ENCODE measurements around the gene CPXM2.

CPXM2 gene

GRCh38 chr10:123862421-123863182 lies 29.0 kb downstream of the CPXM2 start:
- Mint-ChIP-seq H3K27ac (ENCODE audit: low read depth) (no peak overlapping the region), H3K9me3 (no peaks in the 10 kb centered on the region), H3K4me3 (no peak overlapping the region), H3K4me1 (no peaks in the 10 kb centered on the region), H3K27me3 (peaks cover 60% of the 10 kb centered on the region), H3K36me3 (ENCODE audit: insufficient read depth) (no peaks in the 10 kb centered on the region)
- DNase-seq (ENCODE audit: low spot score in 2 of 2) (no peak), ATAC-seq (replicated peaks; ENCODE audit: extremely low read depth, poor library complexity, severe bottlenecking) (no peak)

GRCh38 chr10:123860856-123861255 lies 30.8 kb downstream of the CPXM2 start:
- no peak overlapping the region for H3K27ac Mint-ChIP-seq (ENCODE audit: low read depth)
- H3K4me3 Mint-ChIP-seq: no peak overlapping the region
- peaks cover 47% of the 10 kb centered on the region for H3K27me3 Mint-ChIP-seq
- H3K9me3 Mint-ChIP-seq: no peaks in the 10 kb centered on the region
- H3K4me1 Mint-ChIP-seq: no peaks in the 10 kb centered on the region
- ATAC-seq (replicated peaks; ENCODE audit: extremely low read depth, poor library complexity, severe bottlenecking) (no peak), DNase-seq (ENCODE audit: low spot score in 2 of 2) (no peak)
- H3K36me3 Mint-ChIP-seq (ENCODE audit: insufficient read depth): no peaks in the 10 kb centered on the region

DNA sequence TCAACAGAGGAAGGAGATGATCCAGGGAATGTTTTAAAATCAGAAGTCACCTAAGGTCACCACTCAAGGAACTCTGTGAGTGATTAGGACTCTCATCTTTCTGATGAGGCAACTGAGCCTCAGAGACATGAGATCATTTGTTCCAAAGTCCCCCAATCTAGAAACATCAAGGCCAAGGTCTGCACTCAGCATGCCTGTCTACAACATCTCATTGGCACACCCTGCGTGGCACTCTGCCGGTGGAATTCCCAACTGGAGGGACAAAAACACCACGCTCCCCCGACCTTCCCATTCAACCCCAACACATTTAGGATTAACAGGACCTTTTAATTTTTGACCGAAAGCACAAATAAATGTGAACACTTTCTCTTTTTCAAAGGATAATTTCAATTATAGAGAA lies 31.4 kb downstream of the CPXM2 start:
- no peak for DNase-seq (ENCODE audit: low spot score in 2 of 2)
- ATAC-seq (replicated peaks; ENCODE audit: extremely low read depth, poor library complexity, severe bottlenecking): no peak
- H3K27ac Mint-ChIP-seq (ENCODE audit: low read depth): no peak overlapping the region
- H3K4me3 Mint-ChIP-seq: no peak overlapping the region
- peaks cover 47% of the 10 kb centered on the region for H3K27me3 Mint-ChIP-seq
- no peaks in the 10 kb centered on the region for H3K36me3 Mint-ChIP-seq (ENCODE audit: insufficient read depth)
- no peaks in the 10 kb centered on the region for H3K9me3 Mint-ChIP-seq
- no peaks in the 10 kb centered on the region for H3K4me1 Mint-ChIP-seq

DNA sequence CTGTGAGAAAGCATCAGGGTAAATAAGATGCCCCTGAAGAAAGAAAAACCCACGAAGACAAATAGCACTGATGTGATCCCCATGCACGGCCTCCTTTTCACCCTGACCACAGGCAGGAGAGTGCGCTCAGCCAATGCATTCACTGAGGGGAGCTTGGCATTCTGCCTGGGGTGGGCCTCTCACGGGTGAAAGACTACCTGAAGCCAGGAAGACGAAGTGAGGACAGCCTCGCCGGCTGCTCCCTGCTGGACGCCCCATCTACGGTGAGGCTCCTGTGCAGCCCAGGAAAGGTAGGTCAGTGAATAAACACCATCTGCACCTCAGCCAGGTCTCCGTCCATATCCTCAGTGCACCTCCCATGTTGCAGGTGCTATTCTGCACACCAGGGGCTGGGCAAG lies 32.0 kb downstream of the CPXM2 start:
- DNase-seq (ENCODE audit: low spot score in 2 of 2) (no peak), ATAC-seq (replicated peaks; ENCODE audit: extremely low read depth, poor library complexity, severe bottlenecking) (no peak)
- Mint-ChIP-seq H3K27ac (ENCODE audit: low read depth) (no peak overlapping the region), H3K4me1 (no peaks in the 10 kb centered on the region), H3K36me3 (ENCODE audit: insufficient read depth) (no peaks in the 10 kb centered on the region), H3K4me3 (no peak overlapping the region), H3K9me3 (no peaks in the 10 kb centered on the region), H3K27me3 (peaks cover 50% of the 10 kb centered on the region)

DNA sequence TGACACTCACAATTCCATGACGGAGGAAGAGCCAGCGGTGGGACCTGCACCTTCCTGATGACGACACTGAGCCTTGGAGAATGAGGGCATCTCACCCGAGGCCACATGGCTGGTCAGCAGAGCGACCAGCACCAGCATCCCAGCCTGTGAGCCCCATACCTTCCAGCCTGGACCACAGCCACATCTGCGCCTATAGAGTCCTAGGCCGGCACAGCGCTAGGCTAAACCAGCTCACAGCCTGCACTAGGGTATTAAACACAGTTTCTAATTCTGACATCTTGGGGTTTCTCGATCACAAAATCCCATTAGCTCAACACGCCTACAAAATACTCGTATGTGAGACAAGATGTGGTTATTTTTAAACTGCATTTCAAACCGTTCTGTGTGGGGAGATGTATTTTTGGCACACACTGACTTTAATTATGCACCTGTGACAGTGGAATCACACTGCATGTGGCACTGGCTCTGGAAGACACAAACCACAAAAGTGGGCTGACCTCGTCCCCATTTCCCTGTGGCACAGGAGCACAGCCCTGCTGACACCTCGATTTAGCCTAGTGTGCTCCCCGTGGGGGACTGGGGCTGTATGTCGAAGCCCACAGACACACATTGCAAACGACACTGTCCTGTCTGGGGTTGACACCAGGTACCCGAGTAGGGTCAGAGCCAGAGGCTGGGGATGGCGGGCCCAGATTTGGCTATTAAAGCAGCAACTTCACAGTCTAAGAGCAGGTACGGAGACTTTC lies 32.5 kb downstream of the CPXM2 start:
- H3K9me3 Mint-ChIP-seq: no peaks in the 10 kb centered on the region
- no peak overlapping the region for H3K27ac Mint-ChIP-seq (ENCODE audit: low read depth)
- DNase-seq (ENCODE audit: low spot score in 2 of 2) (no peak), ATAC-seq (replicated peaks; ENCODE audit: extremely low read depth, poor library complexity, severe bottlenecking) (no peak)
- H3K36me3 Mint-ChIP-seq (ENCODE audit: insufficient read depth): no peaks in the 10 kb centered on the region
- no peak overlapping the region for H3K4me3 Mint-ChIP-seq
- H3K4me1 Mint-ChIP-seq: no peaks in the 10 kb centered on the region
- H3K27me3 Mint-ChIP-seq: peaks cover 50% of the 10 kb centered on the region

DNA sequence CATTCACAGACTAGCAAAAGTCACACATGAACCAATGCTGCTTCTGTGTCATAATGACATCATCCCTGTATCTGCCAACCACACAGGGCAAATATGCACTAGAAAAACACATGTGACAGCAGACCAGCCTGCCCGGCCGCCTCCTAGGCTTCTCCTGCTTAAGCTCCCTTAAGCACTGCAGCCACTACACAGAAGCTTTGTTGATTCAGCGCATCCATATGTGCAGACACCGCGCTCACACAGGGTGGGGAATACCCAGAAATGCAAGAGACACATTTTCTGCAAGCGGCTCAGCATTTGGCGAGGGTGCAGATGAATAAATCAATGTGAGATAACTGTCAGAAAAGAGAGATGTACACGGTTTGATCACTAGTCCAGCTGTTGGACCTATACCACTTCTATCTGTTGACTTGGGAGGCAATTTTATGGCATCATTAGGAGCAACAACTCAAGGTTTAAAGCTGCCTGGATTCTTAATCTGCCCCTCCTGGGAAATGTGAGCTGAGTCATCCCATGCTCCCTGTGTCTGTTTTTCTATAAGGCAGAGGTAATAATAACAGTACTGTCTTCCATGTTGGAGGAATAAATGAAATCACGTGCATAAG lies 33.4 kb downstream of the CPXM2 start:
- no peak overlapping the region for H3K4me3 Mint-ChIP-seq
- H3K4me1 Mint-ChIP-seq: no peaks in the 10 kb centered on the region
- H3K9me3 Mint-ChIP-seq: no peaks in the 10 kb centered on the region
- DNase-seq (ENCODE audit: low spot score in 2 of 2): no peak
- no peak for ATAC-seq (replicated peaks; ENCODE audit: extremely low read depth, poor library complexity, severe bottlenecking)
- H3K36me3 Mint-ChIP-seq (ENCODE audit: insufficient read depth): no peaks in the 10 kb centered on the region
- peaks cover 50% of the 10 kb centered on the region for H3K27me3 Mint-ChIP-seq
- H3K27ac Mint-ChIP-seq (ENCODE audit: low read depth): no peak overlapping the region

- H3K27ac Mint-ChIP-seq (ENCODE audit: low read depth): no peak overlapping the region
- no peaks in the 10 kb centered on the region for H3K4me1 Mint-ChIP-seq
- no peak for ATAC-seq (replicated peaks; ENCODE audit: extremely low read depth, poor library complexity, severe bottlenecking)
- no peak overlapping the region for H3K4me3 Mint-ChIP-seq
- peaks cover 50% of the 10 kb centered on the region for H3K27me3 Mint-ChIP-seq
- no peak for DNase-seq (ENCODE audit: low spot score in 2 of 2)
- no peaks in the 10 kb centered on the region for H3K36me3 Mint-ChIP-seq (ENCODE audit: insufficient read depth)
- no peaks in the 10 kb centered on the region for H3K9me3 Mint-ChIP-seq
These were observed 34.0 kb downstream of the CPXM2 start for GRCh38 chr10:123857616-123858015.

DNA sequence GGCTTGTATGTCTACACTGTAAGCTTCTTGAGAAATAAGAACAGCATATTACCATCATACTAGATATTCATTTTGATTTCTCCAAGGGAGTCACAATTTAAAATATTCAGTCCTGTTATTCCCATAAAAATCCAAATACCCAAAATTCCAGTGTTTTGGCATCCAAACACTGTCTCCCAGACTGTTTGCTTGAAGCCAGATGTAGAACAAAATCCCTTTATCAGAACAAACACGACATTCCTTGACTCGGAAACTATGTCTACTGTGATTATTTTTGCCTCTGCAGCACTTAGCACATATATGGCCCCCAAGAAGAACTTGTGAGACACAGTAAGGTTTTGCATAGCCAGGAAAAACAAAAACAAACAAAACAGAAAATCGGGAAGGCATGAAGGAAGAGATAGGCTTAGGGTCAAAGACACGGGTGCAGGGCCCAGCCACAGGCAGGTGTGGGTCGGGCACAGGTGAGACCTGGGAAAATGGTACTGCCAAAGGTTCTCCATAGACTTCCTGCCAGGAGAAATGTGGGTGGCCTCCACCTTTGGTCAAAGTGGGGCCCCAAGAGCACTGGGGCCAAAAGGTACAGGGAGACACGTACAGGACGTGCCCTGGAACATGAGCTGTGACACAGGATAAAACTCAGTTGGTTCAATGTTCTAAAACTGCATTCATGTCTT lies 36.5 kb downstream of the CPXM2 start:
- DNase-seq (ENCODE audit: low spot score in 2 of 2) (no peak), ATAC-seq (replicated peaks; ENCODE audit: extremely low read depth, poor library complexity, severe bottlenecking) (no peak)
- peaks cover 42% of the 10 kb centered on the region for H3K27me3 Mint-ChIP-seq
- no peaks in the 10 kb centered on the region for H3K4me1 Mint-ChIP-seq
- no peak overlapping the region for H3K27ac Mint-ChIP-seq (ENCODE audit: low read depth)
- peaks cover 7% of the 10 kb centered on the region for H3K9me3 Mint-ChIP-seq
- H3K36me3 Mint-ChIP-seq (ENCODE audit: insufficient read depth): no peaks in the 10 kb centered on the region
- H3K4me3 Mint-ChIP-seq: no peak overlapping the region

- Mint-ChIP-seq H3K4me1 (no peaks in the 10 kb centered on the region), H3K27me3 (peaks cover 42% of the 10 kb centered on the region), H3K4me3 (no peak overlapping the region), H3K36me3 (ENCODE audit: insufficient read depth) (no peaks in the 10 kb centered on the region), H3K27ac (ENCODE audit: low read depth) (no peak overlapping the region), H3K9me3 (peaks cover 7% of the 10 kb centered on the region)
- DNase-seq (ENCODE audit: low spot score in 2 of 2) (no peak), ATAC-seq (replicated peaks; ENCODE audit: extremely low read depth, poor library complexity, severe bottlenecking) (no peak)
These were observed 37.1 kb downstream of the CPXM2 start for GRCh38 chr10:123854498-123854897.

GRCh38 chr10:123854003-123854402 lies 37.6 kb downstream of the CPXM2 start:
- DNase-seq (ENCODE audit: low spot score in 2 of 2): no peak
- Mint-ChIP-seq H3K4me1 (no peaks in the 10 kb centered on the region), H3K36me3 (ENCODE audit: insufficient read depth) (no peaks in the 10 kb centered on the region), H3K9me3 (peaks cover 7% of the 10 kb centered on the region), H3K27me3 (peaks cover 42% of the 10 kb centered on the region), H3K27ac (ENCODE audit: low read depth) (no peak overlapping the region), H3K4me3 (no peak overlapping the region)
- no peak for ATAC-seq (replicated peaks; ENCODE audit: extremely low read depth, poor library complexity, severe bottlenecking)

GRCh38 chr10:123852411-123852951 lies 39.1 kb downstream of the CPXM2 start:
- ATAC-seq (replicated peaks; ENCODE audit: extremely low read depth, poor library complexity, severe bottlenecking) (no peak), DNase-seq (ENCODE audit: low spot score in 2 of 2) (no peak)
- H3K27ac Mint-ChIP-seq (ENCODE audit: low read depth): no peak overlapping the region
- no peak overlapping the region for H3K4me3 Mint-ChIP-seq
- H3K27me3 Mint-ChIP-seq: peaks cover 38% of the 10 kb centered on the region
- peaks cover 7% of the 10 kb centered on the region for H3K9me3 Mint-ChIP-seq
- no peaks in the 10 kb centered on the region for H3K36me3 Mint-ChIP-seq (ENCODE audit: insufficient read depth)
- H3K4me1 Mint-ChIP-seq: no peaks in the 10 kb centered on the region

Measured in central memory CD8-positive, alpha-beta T cell (primary cell).